ENCODE data around the gene ASTN2. TPM values are rescaled to one million over a fixed set of nuclear protein-coding genes. Genes with fewer than 3 reads are reported as not detected.

ASTN2 gene
- total and polyA plus RNA-seq, 7 experiments from 2014 or later: 2.2 to 5.3 (median 4.0) TPM

DNA sequence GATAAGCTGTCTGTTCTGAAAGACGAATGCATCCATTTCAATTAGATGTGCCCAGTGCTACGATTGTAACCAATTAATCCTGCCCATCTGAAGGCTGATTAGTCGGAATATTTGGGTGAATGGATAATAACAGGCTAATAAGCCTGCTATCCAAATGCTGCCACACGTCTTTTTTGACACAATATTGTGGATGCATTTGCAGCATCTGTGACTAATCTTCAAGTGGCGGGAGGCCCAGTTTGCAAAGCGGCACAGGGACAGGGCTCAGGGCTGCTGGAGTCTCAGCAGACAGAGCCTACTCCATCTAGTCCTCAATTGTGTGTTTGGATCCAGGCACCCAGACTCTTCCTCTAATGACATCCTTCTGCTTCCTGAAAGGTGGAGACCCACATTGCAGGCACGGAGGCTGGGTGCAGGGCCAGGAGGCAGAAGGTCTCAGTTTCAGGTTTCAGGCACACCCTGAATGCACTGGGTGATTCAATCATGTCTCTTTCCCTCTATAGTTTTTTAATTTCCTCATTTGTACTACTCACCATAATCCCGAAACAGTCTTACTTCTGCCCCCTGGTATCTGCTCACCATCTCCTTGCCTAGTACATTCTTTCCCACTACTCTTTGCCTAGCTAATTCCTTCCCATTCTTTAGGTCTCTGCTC is 169.6 kb downstream of the ASTN2 start:
- ATAC-seq (no peak), DNase-seq (no peak)
- H3K4me3 ChIP-seq (ENCODE audit: low read length): no peak overlapping the region
- ChIA-PET CTCF (no interaction called here), POLR2A (no interaction called here)
- H3K9me3 ChIP-seq (ENCODE audit: control insufficient read depth in 2 of 3, low read length in 3 of 3): no peaks in the 10 kb centered on the region
- H3K27me3 Mint-ChIP-seq: peaks cover 0 to 4% (median 0%) of the 10 kb centered on the region in 5 donors
- H3K27ac Mint-ChIP-seq: no peak overlapping the region
- H3K27me3 ChIP-seq (ENCODE audit: control insufficient read depth in 2 of 2, insufficient read depth in 2 of 2, low read length in 2 of 2): no peaks in the 10 kb centered on the region
- no peaks in the 10 kb centered on the region for H3K4me1 Mint-ChIP-seq
- H3K36me3 Mint-ChIP-seq: peaks cover 0 to 5% (median 0%) of the 10 kb centered on the region in 5 donors
- intact Hi-C loops (cut with micrococcal nuclease): no loop called here
- peaks cover 0 to 15% (median 3%) of the 10 kb centered on the region in 11 donors for H3K9me3 Mint-ChIP-seq
- no peak overlapping the region for H3K27ac ChIP-seq (ENCODE audit: low read depth, low read length)
- no peak overlapping the region for H3K4me3 Mint-ChIP-seq
- no peaks in the 10 kb centered on the region for H3K36me3 ChIP-seq (ENCODE audit: control insufficient read depth in 2 of 3, insufficient read depth in 3 of 3, low read length in 3 of 3)
- no peaks in the 10 kb centered on the region for H3K4me1 ChIP-seq (ENCODE audit: control insufficient read depth in 2 of 2, insufficient read depth in 2 of 2, low read length in 2 of 2)

DNA sequence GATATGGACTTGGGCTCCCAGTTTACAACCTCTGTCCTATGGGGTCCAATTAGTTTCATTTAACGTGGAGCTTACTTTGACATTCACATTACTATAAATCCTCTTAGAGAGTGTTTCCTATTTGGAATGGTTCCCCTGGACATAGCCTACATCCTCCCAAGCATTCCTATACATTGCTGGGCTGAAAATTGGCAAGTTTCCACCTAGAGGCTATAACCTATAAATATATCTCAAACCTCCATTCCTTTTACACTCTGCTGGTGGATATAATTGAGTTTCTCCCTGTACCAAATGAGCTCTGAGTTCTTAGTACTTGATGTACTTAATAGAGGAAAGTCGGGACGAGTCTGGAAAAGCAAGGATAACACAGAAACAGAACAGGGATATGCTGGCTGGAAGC is 172.8 kb downstream of the ASTN2 start:
- Histone ChIP-seq H3K36me3 (ENCODE audit: control insufficient read depth in 2 of 3, insufficient read depth in 3 of 3, low read length in 3 of 3) (no peaks in the 10 kb centered on the region), H3K4me3 (ENCODE audit: low read length) (no peak overlapping the region), H3K27ac (ENCODE audit: low read depth, low read length) (no peak overlapping the region), H3K4me1 (ENCODE audit: control insufficient read depth in 2 of 2, insufficient read depth in 2 of 2, low read length in 2 of 2) (no peaks in the 10 kb centered on the region), H3K9me3 (ENCODE audit: control insufficient read depth in 2 of 3, low read length in 3 of 3) (no peaks in the 10 kb centered on the region), H3K27me3 (ENCODE audit: control insufficient read depth in 2 of 2, insufficient read depth in 2 of 2, low read length in 2 of 2) (no peaks in the 10 kb centered on the region)
- CTCF ChIA-PET: no interaction called here
- no peaks in the 10 kb centered on the region for H3K4me1 Mint-ChIP-seq
- POLR2A ChIA-PET: no interaction called here
- ATAC-seq (no peak), DNase-seq (no peak)
- H3K27me3 Mint-ChIP-seq: peaks cover 0 to 4% (median 0%) of the 10 kb centered on the region in 5 donors
- peaks cover 0 to 18% (median 3%) of the 10 kb centered on the region in 11 donors for H3K9me3 Mint-ChIP-seq
- H3K36me3 Mint-ChIP-seq: peaks cover 0 to 5% (median 0%) of the 10 kb centered on the region in 5 donors
- intact Hi-C loops (cut with micrococcal nuclease): no loop called here
- no peak overlapping the region for H3K27ac Mint-ChIP-seq
- H3K4me3 Mint-ChIP-seq: no peak overlapping the region

DNA sequence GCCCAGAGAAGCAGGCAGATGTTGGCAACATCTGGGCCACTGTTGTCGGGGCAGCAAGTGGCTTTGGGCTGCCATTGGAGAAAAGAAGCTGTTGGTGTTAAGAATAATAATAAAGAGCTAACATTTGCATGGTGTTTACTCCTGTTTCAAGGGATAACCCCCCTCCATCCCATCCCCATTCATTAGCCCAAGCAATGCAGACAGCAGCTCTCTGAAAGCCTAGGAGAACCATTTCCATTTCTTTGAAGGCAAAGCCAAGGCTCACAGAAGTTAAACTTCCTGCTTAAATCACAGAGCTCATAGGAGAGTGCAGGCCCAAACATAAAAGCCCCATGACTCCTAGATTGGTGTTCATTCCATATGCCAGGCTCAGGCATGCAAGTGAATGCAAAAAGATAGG is 175.4 kb downstream of the ASTN2 start:
- no peaks in the 10 kb centered on the region for H3K36me3 ChIP-seq (ENCODE audit: control insufficient read depth in 2 of 3, insufficient read depth in 3 of 3, low read length in 3 of 3)
- Mint-ChIP-seq H3K27me3 (no peaks in the 10 kb centered on the region), H3K4me3 (no peak overlapping the region), H3K9me3 (peaks cover 0 to 13% (median 3%) of the 10 kb centered on the region in 11 donors), H3K27ac (no peak overlapping the region), H3K4me1 (no peaks in the 10 kb centered on the region), H3K36me3 (no peaks in the 10 kb centered on the region)
- intact Hi-C loops (cut with micrococcal nuclease): no loop called here
- no peaks in the 10 kb centered on the region for H3K9me3 ChIP-seq (ENCODE audit: control insufficient read depth in 2 of 3, low read length in 3 of 3)
- H3K4me3 ChIP-seq (ENCODE audit: low read length): no peak overlapping the region
- no peak for DNase-seq
- no peaks in the 10 kb centered on the region for H3K27me3 ChIP-seq (ENCODE audit: control insufficient read depth in 2 of 2, insufficient read depth in 2 of 2, low read length in 2 of 2)
- ChIA-PET CTCF (no interaction called here), POLR2A (no interaction called here)
- no peak overlapping the region for H3K27ac ChIP-seq (ENCODE audit: low read depth, low read length)
- ATAC-seq: no peak
- no peaks in the 10 kb centered on the region for H3K4me1 ChIP-seq (ENCODE audit: control insufficient read depth in 2 of 2, insufficient read depth in 2 of 2, low read length in 2 of 2)

- ChIA-PET POLR2A (no interaction called here), CTCF (no interaction called here)
- H3K27me3 ChIP-seq (ENCODE audit: control insufficient read depth in 2 of 2, insufficient read depth in 2 of 2, low read length in 2 of 2): no peaks in the 10 kb centered on the region
- H3K27ac Mint-ChIP-seq: no peak overlapping the region
- H3K27me3 Mint-ChIP-seq: peaks cover 0 to 5% (median 0%) of the 10 kb centered on the region in 5 donors
- H3K9me3 ChIP-seq (ENCODE audit: control insufficient read depth in 2 of 3, low read length in 3 of 3): no peaks in the 10 kb centered on the region
- H3K36me3 ChIP-seq (ENCODE audit: control insufficient read depth in 2 of 3, insufficient read depth in 3 of 3, low read length in 3 of 3): no peaks in the 10 kb centered on the region
- DNase-seq (no peak), ATAC-seq (no peak)
- peaks cover 0 to 2% (median 0%) of the 10 kb centered on the region in 5 donors for H3K36me3 Mint-ChIP-seq
- H3K4me3 ChIP-seq (ENCODE audit: low read length): no peak overlapping the region
- H3K4me1 Mint-ChIP-seq: no peaks in the 10 kb centered on the region
- H3K4me3 Mint-ChIP-seq: no peak overlapping the region
- intact Hi-C loops (cut with micrococcal nuclease): no loop called here
- peaks cover 0 to 8% (median 5%) of the 10 kb centered on the region in 11 donors for H3K9me3 Mint-ChIP-seq
- H3K27ac ChIP-seq (ENCODE audit: low read depth, low read length): no peak overlapping the region
- H3K4me1 ChIP-seq (ENCODE audit: control insufficient read depth in 2 of 2, insufficient read depth in 2 of 2, low read length in 2 of 2): no peaks in the 10 kb centered on the region
Measured at GRCh38 chr9:117234103-117234502, 180.8 kb downstream of the ASTN2 start.

DNA sequence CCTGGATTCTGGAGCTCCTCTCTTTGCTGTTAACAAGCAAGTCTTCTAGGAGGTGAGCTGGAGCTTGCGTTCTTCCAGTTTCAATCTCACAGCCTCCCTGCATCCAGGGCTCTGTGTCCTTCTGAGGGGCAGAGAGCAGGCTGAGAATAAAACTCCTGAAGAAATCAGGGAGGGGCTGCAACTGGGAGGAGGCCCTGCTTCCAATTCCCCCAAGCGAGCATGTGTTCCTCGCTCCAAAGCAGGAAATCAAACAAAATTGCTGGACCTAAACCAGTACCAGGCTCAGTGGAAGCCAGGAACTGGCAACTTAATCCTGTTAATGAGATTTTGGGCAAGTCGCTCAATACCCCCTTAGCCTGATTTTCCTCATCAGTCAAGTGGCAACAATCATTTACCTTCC is 181.8 kb downstream of the ASTN2 start:
- Histone ChIP-seq H3K4me1 (ENCODE audit: control insufficient read depth in 2 of 2, insufficient read depth in 2 of 2, low read length in 2 of 2) (no peaks in the 10 kb centered on the region), H3K27me3 (ENCODE audit: control insufficient read depth in 2 of 2, insufficient read depth in 2 of 2, low read length in 2 of 2) (no peaks in the 10 kb centered on the region), H3K4me3 (ENCODE audit: low read length) (no peak overlapping the region), H3K9me3 (ENCODE audit: control insufficient read depth in 2 of 3, low read length in 3 of 3) (no peaks in the 10 kb centered on the region), H3K36me3 (ENCODE audit: control insufficient read depth in 2 of 3, insufficient read depth in 3 of 3, low read length in 3 of 3) (no peaks in the 10 kb centered on the region), H3K27ac (ENCODE audit: low read depth, low read length) (no peak overlapping the region)
- intact Hi-C loops (cut with micrococcal nuclease): no loop called here
- Mint-ChIP-seq H3K27ac (no peak overlapping the region), H3K4me1 (no peaks in the 10 kb centered on the region), H3K9me3 (peaks cover 0 to 10% (median 5%) of the 10 kb centered on the region in 11 donors), H3K4me3 (no peak overlapping the region), H3K27me3 (peaks cover 0 to 5% (median 0%) of the 10 kb centered on the region in 5 donors), H3K36me3 (peaks cover 0 to 4% (median 0%) of the 10 kb centered on the region in 5 donors)
- no peak for ATAC-seq
- ChIA-PET CTCF (no interaction called here), POLR2A (no interaction called here)
- DNase-seq: no peak

GRCh38 chr9:117232281-117232680 is 182.6 kb downstream of the ASTN2 start:
- Mint-ChIP-seq H3K9me3 (peaks cover 0 to 10% (median 4%) of the 10 kb centered on the region in 11 donors), H3K27me3 (peaks cover 0 to 5% (median 0%) of the 10 kb centered on the region in 5 donors), H3K4me1 (no peaks in the 10 kb centered on the region), H3K36me3 (peaks cover 0 to 4% (median 0%) of the 10 kb centered on the region in 5 donors), H3K4me3 (no peak overlapping the region), H3K27ac (no peak overlapping the region)
- no peak overlapping the region for H3K27ac ChIP-seq (ENCODE audit: low read depth, low read length)
- H3K4me3 ChIP-seq (ENCODE audit: low read length): no peak overlapping the region
- POLR2A ChIA-PET: no interaction called here
- H3K4me1 ChIP-seq (ENCODE audit: control insufficient read depth in 2 of 2, insufficient read depth in 2 of 2, low read length in 2 of 2): no peaks in the 10 kb centered on the region
- DNase-seq: no peak
- intact Hi-C loops (cut with micrococcal nuclease): no loop called here
- H3K36me3 ChIP-seq (ENCODE audit: control insufficient read depth in 2 of 3, insufficient read depth in 3 of 3, low read length in 3 of 3): no peaks in the 10 kb centered on the region
- no peaks in the 10 kb centered on the region for H3K9me3 ChIP-seq (ENCODE audit: control insufficient read depth in 2 of 3, low read length in 3 of 3)
- no peak for ATAC-seq
- H3K27me3 ChIP-seq (ENCODE audit: control insufficient read depth in 2 of 2, insufficient read depth in 2 of 2, low read length in 2 of 2): no peaks in the 10 kb centered on the region
- CTCF ChIA-PET: no interaction called here

DNA sequence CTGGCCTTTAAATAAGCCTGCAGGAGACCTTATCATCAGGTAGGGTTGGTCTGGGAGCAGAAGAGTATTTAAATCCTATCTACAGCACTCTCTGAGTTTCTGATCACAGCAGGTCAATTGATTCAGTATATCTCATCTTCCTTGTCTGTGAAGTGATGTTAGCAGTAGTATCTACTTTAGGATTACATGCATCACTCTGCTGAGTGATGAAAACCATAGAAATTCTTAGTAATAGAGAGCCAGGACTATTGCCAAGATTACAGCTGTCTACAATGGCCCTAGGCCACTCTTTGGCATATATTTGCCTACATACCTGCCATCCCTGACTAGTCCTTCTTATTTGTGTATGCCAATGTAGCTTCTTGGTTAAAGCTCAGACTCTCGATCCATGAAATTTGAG is 183.8 kb downstream of the ASTN2 start:
- ChIA-PET CTCF (no interaction called here), POLR2A (no interaction called here)
- intact Hi-C loops (cut with micrococcal nuclease): no loop called here

More for the DNA sequence above, 183.8 kb downstream of the ASTN2 start:
- ATAC-seq (no peak), DNase-seq (no peak)
- H3K9me3 Mint-ChIP-seq: peaks cover 0 to 9% (median 4%) of the 10 kb centered on the region in 11 donors
- Histone ChIP-seq H3K4me3 (ENCODE audit: low read length) (no peak overlapping the region), H3K9me3 (ENCODE audit: control insufficient read depth in 2 of 3, low read length in 3 of 3) (no peaks in the 10 kb centered on the region), H3K4me1 (ENCODE audit: control insufficient read depth in 2 of 2, insufficient read depth in 2 of 2, low read length in 2 of 2) (no peaks in the 10 kb centered on the region), H3K36me3 (ENCODE audit: control insufficient read depth in 2 of 3, insufficient read depth in 3 of 3, low read length in 3 of 3) (no peaks in the 10 kb centered on the region), H3K27me3 (ENCODE audit: control insufficient read depth in 2 of 2, insufficient read depth in 2 of 2, low read length in 2 of 2) (no peaks in the 10 kb centered on the region), H3K27ac (ENCODE audit: low read depth, low read length) (no peak overlapping the region)
- no peaks in the 10 kb centered on the region for H3K4me1 Mint-ChIP-seq
- H3K27ac Mint-ChIP-seq: no peak overlapping the region
- peaks cover 0 to 5% (median 0%) of the 10 kb centered on the region in 5 donors for H3K27me3 Mint-ChIP-seq
- no peak overlapping the region for H3K4me3 Mint-ChIP-seq
- peaks cover 0 to 4% (median 0%) of the 10 kb centered on the region in 5 donors for H3K36me3 Mint-ChIP-seq
